MM.1S (cell line): ENCODE measurements around the gene EFNA5.

Source experiments
- DNase-seq: peaks from one replicate; pipeline ENCODE4 v3.0.0-alpha.2; 2015
- H2AFZ ChIP-seq: fragments of 300-600 bp; sonication (generic); 2 replicates; pipeline ENCODE4 v1.6.0; 2016; ENCODE audit warnings: antibody characterized with exemption, low read length
- H3F3A ChIP-seq: fragments of 300-600 bp; sonication (generic); 2 replicates; pipeline ENCODE4 v1.6.1; 2016; ENCODE audit warnings: mild to moderate bottlenecking, antibody characterized with exemption, low read length, moderate library complexity, mixed read lengths; ENCODE audit not compliant: insufficient read depth
- H3K27ac ChIP-seq: fragments of 300-600 bp; sonication (generic); 2 replicates; pipeline ENCODE4 v1.5.1; 2016; ENCODE audit warnings: mild to moderate bottlenecking, low read length
- H3K27me3 ChIP-seq: fragments of 300-600 bp; sonication (generic); replicated peaks from 2 replicates; pipeline ENCODE4 v1.6.0; 2016; ENCODE audit warnings: low read length; ENCODE audit not compliant: insufficient read depth
- H3K36me3 ChIP-seq: fragments of 300-600 bp; sonication (generic); replicated peaks from 2 replicates; pipeline ENCODE4 v1.6.1; 2016; ENCODE audit warnings: mild to moderate bottlenecking, low read length, mixed read lengths; ENCODE audit not compliant: insufficient read depth
- H3K4me1 ChIP-seq: fragments of 300-600 bp; sonication (generic); 2 replicates; pipeline ENCODE4 v1.6.1; 2016; ENCODE audit warnings: low read length, mixed read lengths
- H3K4me2 ChIP-seq: fragments of 300-600 bp; sonication (generic); 2 replicates; pipeline ENCODE4 v1.6.0; 2016; ENCODE audit warnings: low read depth, low read length
- H3K4me3 ChIP-seq: fragments of 300-600 bp; sonication (generic); 2 replicates; pipeline ENCODE4 v1.5.1; 2016; ENCODE audit warnings: low read length, mixed read lengths
- H3K79me2 ChIP-seq: fragments of 300-600 bp; sonication (generic); 2 replicates; pipeline ENCODE4 v1.6.1; 2016; ENCODE audit warnings: mixed run types, low read length, mixed read lengths
- H3K9ac ChIP-seq: fragments of 300-600 bp; sonication (generic); 2 replicates; pipeline ENCODE4 v1.6.1; 2016; ENCODE audit warnings: low read length, mixed read lengths
- H3K9me2 ChIP-seq: fragments of 300-600 bp; sonication (generic); replicated peaks from 2 replicates; pipeline ENCODE4 v1.6.1; 2016; ENCODE audit warnings: mild to moderate bottlenecking, low read length, mixed read lengths; ENCODE audit not compliant: insufficient read depth
- H3K9me3 ChIP-seq: fragments of 300-600 bp; sonication (generic); replicated peaks from 2 replicates; pipeline ENCODE4 v1.6.1; 2016; ENCODE audit warnings: mild to moderate bottlenecking, low read length, mixed read lengths; ENCODE audit not compliant: insufficient read depth
- H4K20me1 ChIP-seq: fragments of 300-600 bp; sonication (generic); 2 replicates; pipeline ENCODE4 v1.6.1; 2016; ENCODE audit warnings: mild to moderate bottlenecking, low read length, moderate library complexity, mixed read lengths; ENCODE audit not compliant: insufficient read depth
- CTCF ChIP-seq: fragments of 300-600 bp; sonication (generic); IDR thresholded peaks from 2 replicates; pipeline ENCODE4 v1.5.1; 2016; ENCODE audit warnings: antibody characterized with exemption, low read length, mixed read lengths
- EZH2 ChIP-seq: fragments of 300-600 bp; sonication (generic); optimal IDR thresholded peaks from 2 replicates; pipeline ENCODE3; 2017; ENCODE audit warnings: low read depth, mild to moderate bottlenecking, antibody characterized with exemption, low read length, mixed read lengths
- EZH2phosphoT487 ChIP-seq: fragments of 300-600 bp; sonication (generic); IDR thresholded peaks from 2 replicates; pipeline ENCODE4 v1.6.1; 2018; ENCODE audit warnings: antibody characterized with exemption, low read length

The EFNA5 gene

GRCh38 chr5:107500347-107500746 lies 170.4 kb downstream of the EFNA5 start:
- H3K9ac ChIP-seq = no peak overlapping the region
- H3K27me3 ChIP-seq = no peaks in the 10 kb centered on the region
- H3K79me2 ChIP-seq = no peaks in the 10 kb centered on the region
- H3K4me3 ChIP-seq = no peak overlapping the region
- H3K9me2 ChIP-seq = no peaks in the 10 kb centered on the region
- H3F3A ChIP-seq = no peaks in the 10 kb centered on the region
- H2AFZ ChIP-seq = no peak overlapping the region
- H3K4me1 ChIP-seq = no peaks in the 10 kb centered on the region
- no peaks in the 10 kb centered on the region for H4K20me1 ChIP-seq
- H3K9me3 ChIP-seq = no peaks in the 10 kb centered on the region
- H3K36me3 ChIP-seq = no peaks in the 10 kb centered on the region
- no peak for TF ChIP-seq CTCF
- H3K4me2 ChIP-seq = no peak overlapping the region
- no peak overlapping the region for H3K27ac ChIP-seq
- DNase-seq = no peak

- Histone ChIP-seq H3K4me3 (no peak overlapping the region), H3F3A (no peaks in the 10 kb centered on the region), H3K4me2 (no peak overlapping the region), H3K9me3 (no peaks in the 10 kb centered on the region), H3K27me3 (no peaks in the 10 kb centered on the region), H3K4me1 (no peaks in the 10 kb centered on the region), H4K20me1 (no peaks in the 10 kb centered on the region), H3K9me2 (no peaks in the 10 kb centered on the region), H3K36me3 (no peaks in the 10 kb centered on the region), H3K27ac (no peak overlapping the region), H3K79me2 (no peaks in the 10 kb centered on the region), H2AFZ (no peak overlapping the region), H3K9ac (no peak overlapping the region)
- TF ChIP-seq EZH2 = no peak
- TF ChIP-seq EZH2phosphoT487 = no peak
- TF ChIP-seq CTCF = no peak
- no peak for DNase-seq
Measured at GRCh38 chr5:107499776-107500175, 171.0 kb downstream of the EFNA5 start.

GRCh38 chr5:107499237-107499636 lies 171.5 kb downstream of the EFNA5 start:
- no peaks in the 10 kb centered on the region for H3K27me3 ChIP-seq
- H3K4me2 ChIP-seq = no peak overlapping the region
- DNase-seq = no peak
- no peak overlapping the region for H3K4me3 ChIP-seq
- no peak overlapping the region for H3K27ac ChIP-seq
- no peaks in the 10 kb centered on the region for H3K9me3 ChIP-seq
- no peaks in the 10 kb centered on the region for H3K79me2 ChIP-seq
- no peak overlapping the region for H3K9ac ChIP-seq
- H4K20me1 ChIP-seq = no peaks in the 10 kb centered on the region
- no peak for TF ChIP-seq EZH2
- no peak for TF ChIP-seq EZH2phosphoT487
- TF ChIP-seq CTCF = no peak
- H3K36me3 ChIP-seq = no peaks in the 10 kb centered on the region
- H3K9me2 ChIP-seq = no peaks in the 10 kb centered on the region
- no peaks in the 10 kb centered on the region for H3F3A ChIP-seq
- no peaks in the 10 kb centered on the region for H3K4me1 ChIP-seq
- H2AFZ ChIP-seq = no peak overlapping the region
